Endothelial cell of hepatic sinusoid (primary cell): ENCODE measurements around the gene FERD3L.

Experiments used
- in situ Hi-C: cut with HindIII; loops from 2 replicates; pipeline ENCODE4 v1.10.0; 2017; ENCODE audit warnings: low sequenced_read_pairs

Gene FERD3L

GRCh38 chr7:19104811-19105210, 40.4 kb downstream of the FERD3L start:
- in situ Hi-C loops = loop anchor here (25.0 kb wide), 1 partner anchor 743 kb away; no protein-coding TSS in a partner anchor

GRCh38 chr7:19102884-19103283, 42.3 kb downstream of the FERD3L start:
- in situ Hi-C loops = loop anchor here (25.0 kb wide), 1 partner anchor 741 kb away; no protein-coding TSS in a partner anchor

GRCh38 chr7:19101909-19102308, 43.3 kb downstream of the FERD3L start:
- in situ Hi-C loops = loop anchor here (25.0 kb wide), 1 partner anchor 740 kb away; no protein-coding TSS in a partner anchor

GRCh38 chr7:19101472-19101871, 43.7 kb downstream of the FERD3L start:
- in situ Hi-C loops = loop anchor here (25.0 kb wide), 1 partner anchor 739 kb away; no protein-coding TSS in a partner anchor

GRCh38 chr7:19099924-19100323, 45.3 kb downstream of the FERD3L start:
- in situ Hi-C loops = loop anchor here (25.0 kb wide), 1 partner anchor 738 kb away; no protein-coding TSS in a partner anchor

GRCh38 chr7:19099194-19099593, 46.0 kb downstream of the FERD3L start:
- in situ Hi-C loops = no loop called here

- in situ Hi-C loops = no loop called here
Observed at GRCh38 chr7:19098510-19098909, 46.7 kb downstream of the FERD3L start.

GRCh38 chr7:19097165-19098055, 47.8 kb downstream of the FERD3L start:
- in situ Hi-C loops = no loop called here

GRCh38 chr7:19095353-19095860, 49.8 kb downstream of the FERD3L start:
- in situ Hi-C loops = no loop called here
